ENCODE data around the gene FUZ. TPM values are rescaled to one million over a fixed set of nuclear protein-coding genes. Genes with fewer than 3 reads are reported as not detected.

The FUZ gene
- total RNA-seq, 1 experiment from 2014 or later: 23.2 TPM

DNA sequence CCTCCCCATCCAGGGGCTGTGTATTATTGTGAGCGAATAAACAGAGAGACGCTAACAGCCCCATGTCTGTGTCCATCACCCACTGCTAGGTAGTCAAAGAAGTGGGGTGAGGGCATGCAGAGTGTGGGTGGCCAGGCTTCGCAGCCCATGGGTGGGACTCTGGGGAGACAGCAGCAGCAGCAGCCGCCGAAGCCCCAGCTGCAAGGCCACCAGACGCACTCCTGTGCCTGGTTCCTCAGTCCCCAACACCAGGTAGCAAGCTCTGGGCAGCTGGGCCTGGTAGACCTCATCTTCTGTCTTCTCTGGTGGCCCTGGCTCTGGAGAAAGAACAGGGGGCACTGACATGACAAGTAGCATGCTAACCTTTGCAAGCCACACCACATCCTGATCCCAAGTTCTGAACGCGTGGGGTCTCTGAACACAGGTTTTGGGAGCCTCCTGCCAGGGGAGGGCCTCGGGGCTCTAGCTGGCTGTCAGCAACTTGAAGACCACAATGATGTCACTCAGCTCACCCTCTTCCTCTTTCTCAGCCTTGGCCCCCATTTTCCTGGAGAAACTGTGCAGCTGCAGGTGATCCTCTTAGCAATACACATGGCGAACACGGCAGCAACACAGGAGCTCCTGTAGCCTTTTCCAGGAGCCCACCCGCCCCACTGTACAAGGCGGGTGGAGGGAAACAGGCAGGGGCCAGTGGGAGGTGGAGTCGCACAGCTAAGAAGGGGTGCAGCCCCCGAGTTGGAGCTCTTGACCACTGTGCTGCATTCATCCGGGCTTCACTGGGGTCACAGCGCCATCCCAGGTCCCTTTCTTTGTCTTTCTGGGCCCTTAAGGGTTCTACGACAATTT is 5.8 kb downstream of the FUZ start:
- no peak for DNase-seq (ENCODE audit: low read depth)

DNA sequence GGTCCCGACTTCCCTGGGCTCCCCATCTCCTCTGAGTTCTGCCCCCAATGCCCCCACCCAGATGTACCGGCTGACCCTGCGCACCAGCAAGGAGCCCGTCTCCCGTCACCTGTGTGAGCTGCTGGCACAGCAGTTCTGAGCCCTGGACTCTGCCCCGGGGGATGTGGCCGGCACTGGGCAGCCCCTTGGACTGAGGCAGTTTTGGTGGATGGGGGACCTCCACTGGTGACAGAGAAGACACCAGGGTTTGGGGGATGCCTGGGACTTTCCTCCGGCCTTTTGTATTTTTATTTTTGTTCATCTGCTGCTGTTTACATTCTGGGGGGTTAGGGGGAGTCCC is 6.5 kb downstream of the FUZ start:
- DNase-seq (ENCODE audit: low read depth): no peak

DNA sequence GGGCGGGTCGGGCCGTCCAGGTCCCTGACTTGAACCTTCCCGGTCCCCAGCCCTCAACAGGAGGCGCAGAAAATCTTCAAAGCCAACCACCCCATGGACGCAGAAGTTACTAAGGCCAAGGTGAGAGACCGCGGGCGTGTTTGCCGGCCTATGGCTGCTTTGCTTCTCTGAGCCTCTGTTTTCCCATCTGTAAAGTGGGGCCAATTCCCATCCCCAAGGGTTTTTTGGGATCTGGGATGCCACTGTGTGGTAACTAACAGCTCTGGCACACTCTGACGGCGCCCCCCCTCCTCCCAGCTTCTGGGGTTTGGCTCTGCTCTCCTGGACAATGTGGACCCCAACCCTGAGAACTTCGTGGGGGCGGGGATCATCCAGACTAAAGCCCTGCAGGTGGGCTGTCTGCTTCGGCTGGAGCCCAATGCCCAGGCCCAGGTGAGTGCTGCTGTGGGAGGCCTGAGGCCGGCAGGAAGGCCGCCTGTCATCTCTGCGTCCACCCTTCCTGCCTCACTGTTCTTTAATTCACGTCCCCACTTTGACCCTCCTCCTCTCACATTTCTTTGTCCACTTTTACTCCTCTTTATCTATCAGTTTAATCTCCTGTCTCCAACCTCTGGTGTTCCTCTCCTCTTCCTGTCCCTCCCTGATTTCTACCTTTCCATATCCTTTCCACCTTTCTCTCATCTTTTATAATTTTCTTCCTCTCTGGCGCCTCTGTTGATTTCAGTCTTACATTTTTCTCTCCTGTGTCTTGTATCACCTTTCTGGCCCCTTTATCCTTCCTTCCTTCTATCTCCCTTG is 7.1 kb downstream of the FUZ start:
- no peak for DNase-seq (ENCODE audit: low read depth)

DNA sequence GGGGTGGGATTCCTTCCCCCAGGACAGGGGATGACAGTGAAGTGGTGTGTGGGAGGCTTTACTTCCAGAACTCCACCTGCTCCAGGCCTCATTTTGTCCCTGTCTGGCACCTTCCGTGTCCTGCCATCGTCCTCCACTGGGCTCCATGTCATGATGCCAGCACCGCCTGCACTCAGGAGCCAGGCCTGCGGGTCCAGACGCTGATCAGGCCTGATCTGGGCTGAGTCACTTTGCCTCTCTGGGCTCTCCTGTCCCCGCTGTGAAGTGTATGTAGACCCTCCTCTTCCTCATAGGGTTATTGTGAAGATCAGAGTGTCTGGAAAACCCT is 9.6 kb downstream of the FUZ start:
- DNase-seq (ENCODE audit: low read depth): no peak

DNA sequence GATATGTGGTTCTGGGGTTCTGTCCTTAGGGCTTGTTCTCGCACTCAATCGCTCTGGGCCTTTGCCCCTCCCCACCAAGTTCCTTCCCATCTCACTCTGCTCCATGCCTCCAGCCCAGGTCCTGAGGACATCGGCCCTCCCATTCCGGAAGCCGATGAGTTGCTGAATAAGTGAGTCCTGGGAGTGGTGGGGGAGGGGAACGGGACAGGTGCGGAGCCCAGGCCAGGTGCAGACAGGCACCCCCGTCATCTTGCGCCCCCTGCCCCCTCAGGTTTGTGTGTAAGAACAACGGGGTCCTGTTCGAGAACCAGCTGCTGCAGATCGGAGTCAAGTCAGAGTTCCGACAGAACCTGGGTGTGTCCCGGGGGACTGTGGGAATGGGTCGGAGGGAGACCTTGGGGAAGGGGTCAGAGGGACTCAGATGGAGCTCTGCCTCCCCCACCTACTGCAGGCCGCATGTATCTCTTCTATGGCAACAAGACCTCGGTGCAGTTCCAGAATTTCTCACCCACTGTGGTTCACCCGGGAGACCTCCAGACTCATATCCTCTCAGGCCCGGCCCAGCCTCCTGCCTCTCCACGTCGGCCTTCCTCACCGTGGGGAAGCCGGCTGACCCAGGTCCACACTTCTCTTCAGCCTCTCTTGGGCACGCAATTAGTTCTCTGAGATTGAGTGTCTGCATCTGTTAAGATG is 10.1 kb downstream of the FUZ start:
- no peak for DNase-seq (ENCODE audit: low read depth)

DNA sequence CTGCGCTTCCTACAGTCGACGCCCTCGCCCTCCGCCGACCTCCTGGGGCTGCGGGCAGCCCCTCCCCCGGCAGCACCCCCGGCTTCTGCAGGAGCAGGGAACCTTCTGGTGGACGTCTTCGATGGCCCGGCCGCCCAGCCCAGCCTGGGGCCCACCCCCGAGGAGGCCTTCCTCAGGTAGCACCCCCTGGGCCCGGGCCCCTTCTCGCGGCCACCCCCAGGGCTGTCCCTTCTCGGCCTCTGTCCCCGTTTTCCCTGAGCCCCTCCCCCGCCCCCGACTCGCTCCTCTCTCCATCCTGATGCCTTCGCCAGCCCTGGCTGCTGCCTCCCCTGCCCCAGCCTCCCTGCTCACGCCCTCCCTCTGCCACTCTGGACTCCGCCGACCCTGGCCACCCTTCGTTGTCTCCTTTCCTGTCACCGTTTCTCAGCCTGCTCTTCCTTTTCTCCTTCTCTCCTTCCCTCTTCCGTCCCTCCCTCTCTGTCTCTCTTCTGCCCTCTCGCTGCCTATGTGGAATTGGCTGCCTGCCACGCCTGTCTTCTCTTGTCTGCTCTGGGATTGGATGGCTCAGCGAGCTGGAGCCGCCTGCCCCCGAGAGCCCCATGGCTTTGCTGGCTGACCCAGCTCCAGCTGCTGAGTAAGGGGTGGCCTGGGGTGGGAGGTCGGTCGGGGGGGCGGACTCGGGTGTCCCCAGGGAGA is 11.0 kb downstream of the FUZ start:
- no peak for DNase-seq (ENCODE audit: low read depth)

DNA sequence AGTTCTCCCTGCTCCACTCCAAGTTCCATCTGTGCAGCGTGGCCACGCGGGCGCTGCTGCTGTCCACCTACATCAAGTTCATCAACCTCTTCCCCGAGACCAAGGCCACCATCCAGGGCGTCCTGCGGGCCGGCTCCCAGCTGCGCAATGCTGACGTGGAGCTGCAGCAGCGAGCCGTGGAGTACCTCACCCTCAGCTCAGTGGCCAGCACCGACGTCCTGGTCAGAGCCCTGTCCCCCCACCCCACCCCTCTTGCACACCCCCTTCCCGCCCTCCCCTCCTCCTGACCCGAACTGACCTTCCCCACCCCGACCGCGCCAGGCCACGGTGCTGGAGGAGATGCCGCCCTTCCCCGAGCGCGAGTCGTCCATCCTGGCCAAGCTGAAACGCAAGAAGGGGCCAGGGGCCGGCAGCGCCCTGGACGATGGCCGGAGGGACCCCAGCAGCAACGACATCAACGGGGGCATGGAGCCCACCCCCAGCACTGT is 11.6 kb downstream of the FUZ start:
- no peak for DNase-seq (ENCODE audit: low read depth)

DNA sequence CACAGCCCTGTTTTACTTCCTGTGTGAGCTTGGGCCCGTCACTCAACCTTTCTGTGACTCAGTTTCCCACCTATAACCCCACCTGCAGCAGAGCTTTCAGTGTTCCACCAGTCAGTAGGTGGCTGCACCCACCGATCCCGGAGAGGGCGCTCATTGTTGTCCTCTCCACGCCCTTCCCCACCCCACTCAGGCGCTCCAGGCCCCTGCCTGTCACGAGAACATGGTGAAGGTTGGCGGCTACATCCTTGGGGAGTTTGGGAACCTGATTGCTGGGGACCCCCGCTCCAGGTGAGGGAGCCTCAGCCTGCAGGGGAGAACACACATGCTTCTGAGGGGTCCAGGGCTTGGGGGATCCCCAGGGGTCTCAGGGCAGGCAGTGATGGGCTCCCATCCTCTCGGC is 12.3 kb downstream of the FUZ start:
- DNase-seq (ENCODE audit: low read depth): no peak

DNA sequence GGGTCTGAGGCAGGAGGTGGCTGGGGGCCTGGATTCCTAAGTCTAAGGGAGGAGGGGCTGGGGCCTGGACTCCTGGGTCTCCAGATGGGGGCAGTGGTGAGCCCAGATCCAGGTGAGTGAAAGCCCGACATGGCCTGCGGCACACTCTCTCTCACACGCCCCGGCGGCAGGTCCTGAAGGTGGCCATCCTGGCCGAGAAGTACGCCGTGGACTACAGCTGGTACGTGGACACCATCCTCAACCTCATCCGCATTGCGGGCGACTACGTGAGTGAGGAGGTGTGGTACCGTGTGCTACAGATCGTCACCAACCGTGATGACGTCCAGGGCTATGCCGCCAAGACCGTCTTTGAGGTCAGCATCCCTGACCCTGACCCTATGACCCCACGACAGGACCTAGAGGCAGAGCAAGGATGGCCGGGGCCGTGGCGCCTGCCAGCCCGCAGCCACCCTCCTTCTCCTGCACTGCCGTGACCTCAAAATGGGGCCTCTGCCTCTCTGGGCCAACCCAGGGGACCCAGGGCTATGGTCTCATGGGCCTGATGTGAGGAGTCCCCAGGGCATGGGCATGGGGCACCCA is 13.2 kb downstream of the FUZ start:
- DNase-seq (ENCODE audit: low read depth): no peak

DNA sequence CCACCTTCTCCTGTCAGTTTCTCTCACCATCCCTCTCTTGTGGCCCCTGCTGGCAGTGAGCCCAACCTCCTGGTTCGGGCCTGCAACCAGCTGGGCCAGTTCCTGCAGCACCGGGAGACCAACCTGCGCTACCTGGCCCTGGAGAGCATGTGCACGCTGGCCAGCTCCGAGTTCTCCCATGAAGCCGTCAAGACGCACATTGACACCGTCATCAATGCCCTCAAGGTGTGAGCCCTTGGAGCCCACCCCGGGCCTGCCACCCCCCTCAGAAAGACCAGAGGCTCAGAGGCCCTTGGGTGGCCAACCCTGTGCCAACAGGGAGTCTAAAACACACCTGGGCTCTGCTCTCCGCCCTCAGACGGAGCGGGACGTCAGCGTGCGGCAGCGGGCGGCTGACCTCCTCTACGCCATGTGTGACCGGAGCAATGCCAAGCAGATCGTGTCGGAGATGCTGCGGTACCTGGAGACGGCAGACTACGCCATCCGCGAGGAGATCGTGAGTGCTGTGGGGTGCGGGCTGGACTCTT is 13.8 kb downstream of the FUZ start:
- DNase-seq (ENCODE audit: low read depth): no peak

DNA sequence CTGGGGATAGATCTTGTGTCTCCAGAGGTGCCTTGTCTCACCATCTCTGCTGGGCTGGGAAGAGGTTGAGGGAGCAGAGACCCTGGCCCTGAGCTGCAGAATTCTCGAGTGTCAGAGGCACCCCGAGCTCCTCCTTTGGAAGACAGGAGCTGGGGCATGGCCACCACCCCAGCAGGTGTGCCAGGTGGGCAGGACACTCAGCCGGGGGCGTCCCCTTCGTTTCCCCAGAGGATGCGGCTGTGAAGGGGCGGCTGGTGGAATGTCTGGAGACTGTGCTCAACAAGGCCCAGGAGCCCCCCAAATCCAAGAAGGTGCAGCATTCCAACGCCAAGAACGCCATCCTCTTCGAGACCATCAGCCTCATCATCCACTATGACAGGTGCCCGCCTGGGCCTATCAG is 14.5 kb downstream of the FUZ start:
- DNase-seq (ENCODE audit: low read depth): no peak

DNA sequence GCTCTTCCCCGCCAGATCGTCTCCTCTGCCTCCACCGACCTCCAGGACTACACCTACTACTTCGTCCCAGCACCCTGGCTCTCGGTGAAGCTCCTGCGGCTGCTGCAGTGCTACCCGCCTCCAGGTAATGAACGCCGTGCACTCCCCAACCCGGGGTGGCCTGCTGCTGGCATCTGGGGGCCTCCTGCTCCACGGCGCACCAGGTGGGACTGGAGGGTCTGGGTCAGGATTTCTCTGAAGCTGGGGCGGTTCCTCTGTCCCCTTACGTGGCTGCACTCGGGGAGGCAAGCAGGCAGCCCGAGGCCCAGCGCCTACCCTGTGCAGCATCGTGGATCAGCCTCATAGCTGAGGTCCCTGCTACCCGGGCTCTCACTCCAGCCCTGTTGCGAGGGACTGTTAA is 17.5 kb downstream of the FUZ start:
- no peak for DNase-seq (ENCODE audit: low read depth)

DNA sequence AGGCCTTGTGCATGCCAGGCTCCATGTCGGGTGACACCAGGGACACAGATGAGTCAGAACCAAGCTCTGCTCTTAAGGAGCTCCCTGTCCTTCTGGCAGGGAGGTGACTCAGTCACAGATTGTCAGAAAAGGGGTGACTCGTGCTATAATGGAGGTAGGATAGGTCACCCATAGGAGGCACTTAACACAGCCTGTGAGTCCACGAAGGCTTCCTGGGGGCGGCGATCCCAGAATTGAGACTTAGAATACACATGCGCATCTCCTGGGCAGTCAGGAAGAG is 19.6 kb downstream of the FUZ start:
- DNase-seq (ENCODE audit: low read depth): peak; percentile 88

DNA sequence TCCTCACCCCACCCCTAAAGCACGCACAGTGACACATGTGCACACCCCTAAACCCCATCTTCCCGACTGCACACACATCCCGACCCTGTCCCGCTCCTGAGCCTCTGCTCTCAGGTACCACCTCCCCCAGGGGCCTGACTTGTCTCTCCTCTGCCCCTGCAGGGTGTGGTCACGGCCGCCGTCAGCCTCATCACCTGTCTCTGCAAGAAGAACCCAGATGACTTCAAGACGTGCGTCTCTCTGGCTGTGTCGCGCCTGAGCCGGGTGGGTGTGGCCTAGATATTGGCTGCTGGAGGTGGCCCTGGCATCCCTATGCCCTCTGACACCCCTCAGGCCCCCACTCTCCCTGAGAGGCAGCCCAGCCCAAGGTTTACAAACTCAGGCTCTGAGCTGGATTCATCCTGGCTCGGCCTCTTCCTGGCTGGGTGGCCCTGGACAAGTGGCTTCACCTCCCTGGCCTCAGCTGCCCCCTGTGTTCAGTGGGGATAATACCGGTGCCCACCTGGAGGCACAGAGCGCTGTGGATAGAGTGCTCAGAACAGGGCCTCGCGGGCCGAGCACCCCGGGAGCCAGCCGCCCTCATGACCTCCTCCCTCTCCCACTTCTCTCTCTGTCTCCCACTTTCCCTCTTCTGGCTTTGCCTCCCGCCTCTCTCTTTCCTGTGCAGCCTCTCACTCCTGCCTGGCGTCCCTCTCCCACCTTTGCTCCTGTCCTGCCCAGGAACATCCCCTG is 20.1 kb downstream of the FUZ start:
- DNase-seq (ENCODE audit: low read depth): no peak

DNA sequence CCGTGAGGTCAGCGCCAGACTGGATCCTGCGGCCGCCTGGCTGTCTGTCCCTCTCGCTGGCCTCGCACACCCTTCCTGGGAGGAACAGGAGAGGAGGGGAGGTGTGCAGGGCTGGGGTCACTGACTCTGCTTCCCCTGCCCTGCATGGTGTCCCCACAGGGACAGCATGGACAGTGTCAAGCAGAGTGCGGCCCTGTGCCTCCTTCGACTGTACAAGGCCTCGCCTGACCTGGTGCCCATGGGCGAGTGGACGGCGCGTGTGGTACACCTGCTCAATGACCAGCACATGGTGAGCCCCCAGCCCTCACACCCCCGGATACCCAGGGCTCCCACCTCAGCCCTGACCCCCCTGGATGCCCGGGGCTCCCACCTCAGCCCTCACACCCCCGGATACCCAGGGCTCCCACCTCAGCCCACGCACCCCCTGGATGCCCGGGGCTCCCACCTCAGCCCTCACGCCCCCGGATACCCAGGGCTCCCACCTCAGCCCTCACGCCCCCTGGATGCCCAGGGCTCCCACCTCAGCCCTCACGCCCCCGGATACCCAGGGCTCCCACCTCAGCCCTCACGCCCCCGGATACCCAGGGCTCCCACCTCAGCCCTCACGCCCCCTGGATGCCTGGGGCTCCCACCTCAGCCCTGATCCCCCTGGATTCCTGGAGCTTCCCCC is 21.2 kb downstream of the FUZ start:
- no peak for DNase-seq (ENCODE audit: low read depth)

DNA sequence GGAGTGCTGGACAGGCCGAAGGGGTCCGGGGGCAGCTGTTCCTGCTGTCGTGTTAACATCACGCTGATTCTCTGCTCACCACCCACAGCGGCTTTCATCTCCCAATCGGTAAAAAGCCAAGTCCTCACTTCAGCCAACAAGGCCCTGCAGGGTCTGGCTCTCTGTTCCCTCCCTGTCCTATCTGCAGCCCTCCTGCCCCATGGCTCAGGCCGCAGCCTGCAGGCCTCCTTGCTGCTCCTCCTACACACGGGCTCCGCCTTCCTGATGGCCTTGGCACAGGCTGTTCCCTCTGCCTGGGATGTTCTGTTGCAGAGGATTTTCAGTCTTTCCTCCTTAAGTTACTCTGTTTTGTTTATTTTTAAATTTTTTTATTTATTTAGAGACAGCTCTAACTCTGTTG is 22.2 kb downstream of the FUZ start:
- no peak for DNase-seq (ENCODE audit: low read depth)

DNA sequence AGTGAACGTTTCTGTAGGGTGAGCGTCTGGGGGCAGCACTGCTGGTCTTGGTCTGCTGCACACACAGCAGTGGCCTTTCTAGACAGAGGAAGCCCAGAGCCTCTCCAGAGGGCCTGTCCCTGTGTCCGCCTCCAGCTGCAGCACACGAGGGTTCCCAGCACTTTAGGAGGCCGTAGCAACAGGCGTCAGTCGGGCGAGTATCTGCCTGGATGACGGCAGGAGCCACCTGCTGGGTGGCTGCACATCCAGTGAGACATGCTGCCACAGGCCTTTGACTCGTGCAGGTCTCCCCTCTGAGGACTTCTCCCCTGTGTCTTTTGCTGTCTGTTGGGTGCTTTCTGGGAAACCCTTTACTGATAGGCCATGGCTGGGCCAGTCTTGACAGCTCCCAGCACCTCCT is 24.2 kb downstream of the FUZ start:
- DNase-seq (ENCODE audit: low read depth): no peak

DNA sequence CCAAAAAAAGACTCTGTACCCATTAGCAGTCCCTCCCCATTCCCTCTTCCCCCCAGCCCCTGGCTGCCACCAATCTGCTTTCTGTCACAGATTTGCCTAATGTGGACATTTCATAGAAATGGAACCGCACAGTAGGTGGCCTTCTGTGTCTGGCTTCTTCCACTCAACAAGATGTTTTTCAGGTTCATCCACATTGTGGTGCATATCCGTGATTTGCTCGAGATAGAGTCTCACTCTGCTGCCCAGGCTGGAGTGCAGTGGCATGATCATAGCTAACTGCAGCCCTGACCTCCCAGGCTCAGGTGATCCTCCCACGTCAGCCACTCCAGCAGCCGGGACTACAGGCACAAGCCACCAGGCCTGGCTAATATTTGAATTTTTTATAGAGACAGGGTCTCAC is 25.3 kb downstream of the FUZ start:
- DNase-seq (ENCODE audit: low read depth): no peak

DNA sequence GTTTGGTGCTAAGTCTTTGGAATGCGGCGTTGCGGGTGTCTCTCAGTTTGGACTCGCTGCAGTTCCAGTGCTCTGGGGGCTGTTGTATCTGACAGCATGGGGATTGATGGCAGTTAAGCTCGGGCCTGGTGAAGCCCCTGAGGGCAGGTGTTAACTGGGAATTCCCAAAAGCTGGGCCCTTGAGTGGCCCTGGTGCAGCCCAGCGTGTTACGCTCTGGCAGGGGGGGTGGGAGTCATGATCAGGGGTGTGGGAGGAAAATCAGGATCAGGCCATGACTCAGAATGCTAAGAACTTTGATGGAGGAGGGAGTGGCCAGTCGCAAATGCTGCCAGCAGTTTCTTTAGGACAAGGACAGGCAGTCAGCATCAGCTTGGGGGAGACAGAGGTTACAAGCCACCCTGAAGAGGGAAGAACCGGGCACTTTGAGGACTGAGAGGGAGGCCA is 26.7 kb downstream of the FUZ start:
- peak; percentile 38 for DNase-seq (ENCODE audit: low read depth)

DNA sequence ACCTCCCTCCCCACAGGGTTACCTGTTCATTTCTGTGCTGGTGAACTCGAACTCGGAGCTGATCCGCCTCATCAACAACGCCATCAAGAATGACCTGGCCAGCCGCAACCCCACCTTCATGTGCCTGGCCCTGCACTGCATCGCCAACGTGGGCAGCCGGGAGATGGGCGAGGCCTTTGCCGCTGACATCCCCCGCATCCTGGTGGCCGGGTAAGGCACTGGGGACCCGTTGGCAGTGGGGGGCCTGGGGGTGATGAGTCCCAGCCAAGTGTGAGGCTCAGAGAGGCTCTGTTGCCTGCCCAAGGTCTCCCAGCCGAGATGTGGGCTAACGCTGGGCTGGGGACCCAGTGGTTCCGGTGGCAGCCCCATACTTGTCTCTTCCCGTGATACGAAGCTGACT is 30.6 kb downstream of the FUZ start:
- DNase-seq (ENCODE audit: low read depth): no peak
